CD4-positive, CD25-positive, alpha-beta regulatory T cell (primary cell): ENCODE results near the gene CARM1. TPM values are rescaled to one million over a fixed set of nuclear protein-coding genes. Genes with fewer than 3 reads are reported as not detected.
"Not testable (repeated sequence)": the region's sequence is repeated elsewhere in the genome, so short reads cannot be mapped to it uniquely, and the experiment has no call there.

Source experiments
- ATAC-seq, 2 donors: fragments of 150-1000 bp; cut with Tn5 transposase; one replicate each; pipeline ENCODE4 v1.10.0; 2021; ENCODE audit warnings: low read depth in 2 of 2, moderate number of reproducible peaks in 2 of 2, moderate library complexity in 1 of 2
- DNase-seq, 3 donors: peaks; one replicate each; pipeline versions ENCODE4 v3.0.0 to v3.0.0-alpha.2; 2012 to 2022; ENCODE audit warnings: mixed read lengths in 1 of 3
- H3K27ac ChIP-seq: one replicate; pipeline ENCODE4 v1.7.0; 2013; ENCODE audit warnings: mild to moderate bottlenecking, low read length; ENCODE audit not compliant: insufficient read depth, poor library complexity, severe bottlenecking
- H3K27me3 ChIP-seq: one replicate; pipeline ENCODE4 v1.7.0; 2013; ENCODE audit warnings: low read length; ENCODE audit not compliant: control insufficient read depth, insufficient read depth
- H3K36me3 ChIP-seq: one replicate; pipeline ENCODE4 v1.7.0; 2013; ENCODE audit warnings: mild to moderate bottlenecking, low read length, moderate library complexity; ENCODE audit not compliant: control insufficient read depth, insufficient read depth
- H3K4me1 ChIP-seq: 2 replicates; pipeline ENCODE4 v1.7.0; 2013; ENCODE audit warnings: mild to moderate bottlenecking, low read length; ENCODE audit not compliant: insufficient read depth, control insufficient read depth, poor library complexity, severe bottlenecking
- H3K4me3 ChIP-seq: one replicate; pipeline ENCODE4 v1.7.0; 2013; ENCODE audit warnings: low read depth, mild to moderate bottlenecking, low read length, moderate library complexity
- H3K9me3 ChIP-seq, 2 experiments: 1 replicate in 1 of 2; 2 replicates in 1 of 2; pipeline ENCODE4 v1.7.0; 2013; ENCODE audit warnings: low read length in 2 of 2, mild to moderate bottlenecking in 1 of 2, moderate library complexity in 1 of 2; ENCODE audit not compliant: control insufficient read depth in 2 of 2
- H3K27ac Mint-ChIP-seq, 3 donors: one replicate each; pipeline ENCODE4 v1.8.0; 2020 to 2022; ENCODE audit warnings: mild to moderate bottlenecking in 3 of 3, mixed read lengths in 3 of 3, moderate library complexity in 2 of 3
- H3K27me3 Mint-ChIP-seq: one replicate; pipeline ENCODE4 v1.8.0; 2022; ENCODE audit warnings: mild to moderate bottlenecking, mixed read lengths
- H3K36me3 Mint-ChIP-seq: one replicate; pipeline ENCODE4 v1.8.0; 2020; ENCODE audit warnings: mixed read lengths
- H3K4me1 Mint-ChIP-seq, 4 donors: one replicate each; pipeline ENCODE4 v1.8.0; 2020 to 2022; ENCODE audit warnings: mixed read lengths in 4 of 4, mild to moderate bottlenecking in 1 of 4
- H3K4me3 Mint-ChIP-seq, 4 donors: one replicate each; pipeline ENCODE4 v1.8.0; 2020 to 2022; ENCODE audit warnings: mild to moderate bottlenecking in 4 of 4, mixed read lengths in 4 of 4, moderate library complexity in 3 of 4
- H3K9me3 Mint-ChIP-seq, 7 donors: one replicate each; pipeline ENCODE4 v1.8.0; 2020 to 2022; ENCODE audit warnings: mixed read lengths in 7 of 7, mild to moderate bottlenecking in 3 of 7, moderate library complexity in 2 of 7
- polyA plus RNA-seq, 4 donors: library from polyadenylated mRNA; unstranded; fragments of 300-500 nt; fragmentation: Illumina TruSeq; gene quantifications; one replicate each; pipeline ENCODE4 v1.2.3, GENCODE V29; 2021
- total RNA-seq: library from RNA; stranded (reverse); gene quantifications from one replicate; pipeline ENCODE4 v1.2.3, GENCODE V29; 2022

The CARM1 gene
- total and polyA plus RNA-seq, 5 donors from 2014 or later, result 0.39 to 26.0 (median 0.59) TPM

DNA sequence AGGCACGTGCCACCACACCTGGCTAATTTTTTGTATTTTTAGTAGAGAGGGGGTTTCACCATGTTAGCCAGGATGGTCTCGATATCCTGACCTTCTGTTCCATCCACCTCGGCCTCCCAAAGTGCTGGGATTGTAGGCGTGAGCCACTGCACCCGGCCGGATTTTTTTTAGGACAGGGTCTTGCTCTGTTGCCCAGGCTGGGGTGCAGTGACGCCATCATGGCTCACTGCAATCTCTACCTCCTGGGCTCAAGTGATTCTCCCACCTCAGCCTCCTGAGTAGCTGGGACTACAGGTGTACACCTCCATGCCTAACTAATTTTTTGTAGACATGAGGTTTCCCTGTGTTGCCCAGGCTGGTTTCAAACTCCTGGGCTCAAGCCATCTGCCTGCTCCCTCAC lies 33.7 kb upstream of the CARM1 start:
- H3K9me3 Mint-ChIP-seq, H3K4me3 ChIP-seq, H3K27ac ChIP-seq, H3K27me3 Mint-ChIP-seq, ATAC-seq, DNase-seq, H3K36me3 ChIP-seq, H3K4me1 ChIP-seq, H3K27me3 ChIP-seq, H3K9me3 ChIP-seq: not testable (repeated sequence)
- peaks cover 15% of the 10 kb centered on the region for H3K36me3 Mint-ChIP-seq
- peak overlapping the region in 1 of 4 donors; percentile 68 for H3K4me3 Mint-ChIP-seq
- peak overlapping the region in 1 of 3 donors; percentile 100 for H3K27ac Mint-ChIP-seq
- peaks cover 0 to 17% (median 9%) of the 10 kb centered on the region in 4 donors for H3K4me1 Mint-ChIP-seq

GRCh38 chr19:10838377-10838776 lies 33.0 kb upstream of the CARM1 start:
- Histone ChIP-seq H3K27me3 (no peaks in the 10 kb centered on the region), H3K27ac (no peak overlapping the region), H3K9me3 (peaks cover 0 to 5% of the 10 kb centered on the region in 2 experiments), H3K4me3 (no peak overlapping the region), H3K36me3 (no peaks in the 10 kb centered on the region), H3K4me1 (peaks cover 6% of the 10 kb centered on the region)
- ATAC-seq (no peak), DNase-seq (no peak)
- Mint-ChIP-seq H3K4me1 (peaks cover 0 to 17% (median 9%) of the 10 kb centered on the region in 4 donors), H3K36me3 (peaks cover 12% of the 10 kb centered on the region), H3K27ac (peak overlapping the region in 1 of 3 donors; percentile 18), H3K9me3 (peaks cover 0 to 9% (median 2%) of the 10 kb centered on the region in 7 donors), H3K27me3 (peaks cover 9% of the 10 kb centered on the region), H3K4me3 (peak overlapping the region in 2 of 4 donors; percentile 9 to 52)

- no peak overlapping the region for H3K27ac ChIP-seq
- no peaks in the 10 kb centered on the region for H3K36me3 ChIP-seq
- H3K4me3 ChIP-seq, result no peak overlapping the region
- H3K36me3 Mint-ChIP-seq, result peaks cover 12% of the 10 kb centered on the region
- ATAC-seq, result no peak
- peaks cover 6% of the 10 kb centered on the region for H3K4me1 ChIP-seq
- no peaks in the 10 kb centered on the region for H3K27me3 ChIP-seq
- H3K27me3 Mint-ChIP-seq, result peaks cover 9% of the 10 kb centered on the region
- peak overlapping the region in 1 of 4 donors; percentile 16 for H3K4me3 Mint-ChIP-seq
- no peak for DNase-seq
- peaks cover 0 to 17% (median 9%) of the 10 kb centered on the region in 4 donors for H3K4me1 Mint-ChIP-seq
- peaks cover 0 to 5% of the 10 kb centered on the region in 2 experiments for H3K9me3 ChIP-seq
- no peak overlapping the region for H3K27ac Mint-ChIP-seq
- H3K9me3 Mint-ChIP-seq, result peaks cover 0 to 9% (median 2%) of the 10 kb centered on the region in 7 donors
Measured at GRCh38 chr19:10839114-10840050, 32.0 kb upstream of the CARM1 start.

- Mint-ChIP-seq H3K27me3 (peaks cover 4% of the 10 kb centered on the region), H3K27ac (no peak overlapping the region), H3K36me3 (peaks cover 3% of the 10 kb centered on the region), H3K4me1 (peaks cover 0 to 4% (median 0%) of the 10 kb centered on the region in 4 donors), H3K9me3 (peaks cover 4 to 5% (median 5%) of the 10 kb centered on the region in 7 donors), H3K4me3 (no peak overlapping the region)
- Histone ChIP-seq H3K9me3 (peaks cover 7% of the 10 kb centered on the region in 2 experiments), H3K27ac (no peak overlapping the region), H3K36me3 (no peaks in the 10 kb centered on the region), H3K27me3 (no peaks in the 10 kb centered on the region), H3K4me3 (no peak overlapping the region), H3K4me1 (no peaks in the 10 kb centered on the region)
- no peak for DNase-seq
- ATAC-seq, result no peak
Measured at GRCh38 chr19:10842788-10843187, 28.6 kb upstream of the CARM1 start.

GRCh38 chr19:10846500-10847202 lies 24.7 kb upstream of the CARM1 start:
- no peak overlapping the region for H3K27ac Mint-ChIP-seq
- H3K36me3 ChIP-seq, result no peaks in the 10 kb centered on the region
- H3K9me3 ChIP-seq, result peaks cover 7% of the 10 kb centered on the region in 2 experiments
- H3K27me3 Mint-ChIP-seq, result peaks cover 4% of the 10 kb centered on the region
- H3K4me1 ChIP-seq, result no peaks in the 10 kb centered on the region
- H3K36me3 Mint-ChIP-seq, result no peaks in the 10 kb centered on the region
- no peak overlapping the region for H3K4me3 Mint-ChIP-seq
- H3K4me1 Mint-ChIP-seq, result peaks cover 0 to 5% (median 3%) of the 10 kb centered on the region in 4 donors
- no peak overlapping the region for H3K27ac ChIP-seq
- ATAC-seq (no peak), DNase-seq (no peak)
- peaks cover 3 to 5% (median 5%) of the 10 kb centered on the region in 7 donors for H3K9me3 Mint-ChIP-seq
- no peaks in the 10 kb centered on the region for H3K27me3 ChIP-seq
- no peak overlapping the region for H3K4me3 ChIP-seq

DNA sequence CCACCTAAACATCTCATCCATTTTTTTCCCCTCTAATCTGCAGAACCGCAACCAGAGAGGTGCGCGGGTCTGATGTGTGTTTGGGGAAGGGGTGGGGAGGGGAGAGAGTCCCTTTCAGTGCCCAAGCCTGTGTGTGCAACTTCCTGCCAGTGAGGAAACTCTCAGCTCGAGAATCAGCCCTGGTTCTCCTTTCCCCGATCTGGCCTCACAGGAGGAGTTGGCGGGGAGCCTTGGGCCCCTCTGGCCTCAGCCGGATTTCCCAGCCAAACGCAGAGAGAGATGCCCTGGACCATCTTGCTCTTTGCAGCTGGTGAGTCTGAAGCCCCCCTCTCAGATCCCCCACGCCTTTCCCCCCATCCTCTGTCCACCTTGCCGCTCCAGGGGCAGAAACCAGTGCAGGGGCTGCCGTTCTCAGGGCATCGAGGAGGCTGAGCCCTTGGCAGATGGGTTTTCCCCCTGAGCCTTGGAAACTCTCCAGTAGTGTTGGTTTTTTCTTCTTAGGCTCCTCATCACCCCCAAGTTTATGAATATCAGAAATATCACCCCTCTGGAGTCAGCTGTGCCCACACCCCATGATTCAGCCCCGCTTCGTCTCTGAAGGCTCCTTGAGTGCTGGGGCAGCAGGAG lies 23.0 kb upstream of the CARM1 start, which contains the start of gene C19orf38:
C19orf38 (plus strand) TSS at position 186 of the 627 bp plus-strand sequence; CDS start at position 280, 94 bp downstream.
- H3K4me3 ChIP-seq, result no peak within 1 kb of the TSS
- Mint-ChIP-seq H3K36me3 (no peaks in the 10 kb centered on the region), H3K9me3 (peaks cover 0 to 5% (median 5%) of the 10 kb centered on the region in 7 donors), H3K27me3 (peaks cover 4% of the 10 kb centered on the region), H3K27ac (peak within 1 kb of the TSS in 2 of 3 donors; percentile 42 to 64), H3K4me1 (peaks cover 0 to 5% (median 3%) of the 10 kb centered on the region in 4 donors), H3K4me3 (peak within 1 kb of the TSS in 1 of 4 donors; percentile 16)
- no peaks in the 10 kb centered on the region for H3K4me1 ChIP-seq
- H3K9me3 ChIP-seq, result peaks cover 7% of the 10 kb centered on the region in 2 experiments
- no peak for ATAC-seq
- no peak within 1 kb of the TSS for H3K27ac ChIP-seq
- no peaks in the 10 kb centered on the region for H3K27me3 ChIP-seq
- no peaks in the 10 kb centered on the region for H3K36me3 ChIP-seq
- DNase-seq, result no peak

- ATAC-seq, result no peak
- Histone ChIP-seq H3K4me1 (no peaks in the 10 kb centered on the region), H3K27me3 (no peaks in the 10 kb centered on the region), H3K9me3 (peaks cover 7% of the 10 kb centered on the region in 2 experiments), H3K4me3 (no peak overlapping the region), H3K27ac (no peak overlapping the region), H3K36me3 (no peaks in the 10 kb centered on the region)
- Mint-ChIP-seq H3K9me3 (peaks cover 0 to 5% (median 5%) of the 10 kb centered on the region in 7 donors), H3K27me3 (peaks cover 4% of the 10 kb centered on the region), H3K27ac (no peak overlapping the region), H3K36me3 (no peaks in the 10 kb centered on the region), H3K4me1 (peaks cover 0 to 5% (median 3%) of the 10 kb centered on the region in 4 donors), H3K4me3 (no peak overlapping the region)
- no peak for DNase-seq
Measured at GRCh38 chr19:10850631-10851030, 20.7 kb upstream of the CARM1 start.
